ENCODE measurements around the gene ABCA2. TPM values are rescaled to one million over a fixed set of nuclear protein-coding genes. Genes with fewer than 3 reads are reported as not detected.

Gene ABCA2
- total and polyA plus RNA-seq, 9 of the 15 experiments (the other 6 are each of a cell fraction or from before 2014, with no cell fraction given): 0.69 to 16.3 (median 6.1) TPM; not detected in 2

- H3K27me3 ChIP-seq (ENCODE audit: control insufficient read depth in 2 of 2, insufficient read depth in 2 of 2, low read length in 2 of 2): no peaks in the 10 kb centered on the region
- peak overlapping the region; percentile 18; the same call in 1 of the 2 replicates for H3K4me2 ChIP-seq (ENCODE audit: insufficient read depth, low read length)
- H3K36me3 ChIP-seq (ENCODE audit: control insufficient read depth, insufficient read depth, low read length): no peaks in the 10 kb centered on the region
- ChIA-PET POLR2A (interaction anchor here (0.6 to 1.1 kb wide), 5 partner anchors 12 to 1574 kb away, joined by 3 to 4 read pairs (median 3); partner anchors contain the start of gene PTGDS), CTCF (ENCODE audit: low intra/inter-chr PET ratio) (no interaction called here)
- BruUV-seq (replicated peaks): no TSS peak
- H3K79me2 ChIP-seq (ENCODE audit: control insufficient read depth, insufficient read depth, low read length): peaks cover 3% of the 10 kb centered on the region; the same call in 1 of the 3 replicates
- ATAC-seq (no peak), DNase-seq (ENCODE audit: extremely low read depth in 1 of 4, low spot score in 3 of 4) (no peak), FAIRE-seq (no peak)
- no peak overlapping the region for H3K27ac ChIP-seq (ENCODE audit: extremely low read depth, low read depth, low read length)
- TF ChIP-seq ZNF253 (CRISPR knock-in tag; conservative IDR thresholded peaks at IDR 0.05) (no peak), FIP1L1 (IDR thresholded peaks at IDR 0.05; ENCODE audit: low read depth, low read length, poor library complexity, severe bottlenecking) (peak; percentile 7), RBBP5 (IDR thresholded peaks at IDR 0.05; ENCODE audit: borderline replicate concordance, insufficient read depth, low read length, poor library complexity, severe bottlenecking) (peak; percentile 21), ZNF586 (CRISPR knock-in tag; conservative IDR thresholded peaks at IDR 0.05) (no peak), ARNT (IDR thresholded peaks at IDR 0.05) (no peak), ZBTB5 (IDR thresholded peaks at IDR 0.05) (no peak), GTF2E2 (tag; IDR thresholded peaks at IDR 0.05) (no peak), HNRNPL (IDR thresholded peaks at IDR 0.05; ENCODE audit: low read depth, low read length) (peak; percentile 63; the same call in 1 of the 2 replicates), ZNF224 (CRISPR knock-in tag; IDR thresholded peaks at IDR 0.05) (0 out of 2 replicates have a peak, but pooled peaks have one; percentile 49), ELF4 (CRISPR knock-in tag; IDR thresholded peaks at IDR 0.05) (no peak)
- TF ChIP-seq, protein P1, sequence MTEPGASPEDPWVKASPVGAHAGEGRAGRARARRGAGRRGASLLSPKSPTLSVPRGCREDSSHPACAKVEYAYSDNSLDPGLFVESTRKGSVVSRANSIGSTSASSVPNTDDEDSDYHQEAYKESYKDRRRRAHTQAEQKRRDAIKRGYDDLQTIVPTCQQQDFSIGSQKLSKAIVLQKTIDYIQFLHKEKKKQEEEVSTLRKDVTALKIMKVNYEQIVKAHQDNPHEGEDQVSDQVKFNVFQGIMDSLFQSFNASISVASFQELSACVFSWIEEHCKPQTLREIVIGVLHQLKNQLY (CRISPR knock-in tag; conservative IDR thresholded peaks at IDR 0.05): no peak
- TF ChIP-seq, protein P2, sequence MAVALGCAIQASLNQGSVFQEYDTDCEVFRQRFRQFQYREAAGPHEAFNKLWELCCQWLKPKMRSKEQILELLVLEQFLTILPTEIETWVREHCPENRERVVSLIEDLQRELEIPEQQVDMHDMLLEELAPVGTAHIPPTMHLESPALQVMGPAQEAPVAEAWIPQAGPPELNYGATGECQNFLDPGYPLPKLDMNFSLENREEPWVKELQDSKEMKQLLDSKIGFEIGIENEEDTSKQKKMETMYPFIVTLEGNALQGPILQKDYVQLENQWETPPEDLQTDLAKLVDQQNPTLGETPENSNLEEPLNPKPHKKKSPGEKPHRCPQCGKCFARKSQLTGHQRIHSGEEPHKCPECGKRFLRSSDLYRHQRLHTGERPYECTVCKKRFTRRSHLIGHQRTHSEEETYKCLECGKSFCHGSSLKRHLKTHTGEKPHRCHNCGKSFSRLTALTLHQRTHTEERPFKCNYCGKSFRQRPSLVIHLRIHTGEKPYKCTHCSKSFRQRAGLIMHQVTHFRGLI (CRISPR knock-in tag; IDR thresholded peaks at IDR 0.05): no peak
- TF ChIP-seq, protein P3, sequence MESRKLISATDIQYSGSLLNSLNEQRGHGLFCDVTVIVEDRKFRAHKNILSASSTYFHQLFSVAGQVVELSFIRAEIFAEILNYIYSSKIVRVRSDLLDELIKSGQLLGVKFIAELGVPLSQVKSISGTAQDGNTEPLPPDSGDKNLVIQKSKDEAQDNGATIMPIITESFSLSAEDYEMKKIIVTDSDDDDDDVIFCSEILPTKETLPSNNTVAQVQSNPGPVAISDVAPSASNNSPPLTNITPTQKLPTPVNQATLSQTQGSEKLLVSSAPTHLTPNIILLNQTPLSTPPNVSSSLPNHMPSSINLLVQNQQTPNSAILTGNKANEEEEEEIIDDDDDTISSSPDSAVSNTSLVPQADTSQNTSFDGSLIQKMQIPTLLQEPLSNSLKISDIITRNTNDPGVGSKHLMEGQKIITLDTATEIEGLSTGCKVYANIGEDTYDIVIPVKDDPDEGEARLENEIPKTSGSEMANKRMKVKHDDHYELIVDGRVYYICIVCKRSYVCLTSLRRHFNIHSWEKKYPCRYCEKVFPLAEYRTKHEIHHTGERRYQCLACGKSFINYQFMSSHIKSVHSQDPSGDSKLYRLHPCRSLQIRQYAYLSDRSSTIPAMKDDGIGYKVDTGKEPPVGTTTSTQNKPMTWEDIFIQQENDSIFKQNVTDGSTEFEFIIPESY (CRISPR knock-in tag; IDR thresholded peaks at IDR 0.05): peak; percentile 76; the same call in 1 of the 2 replicates
- H4K20me1 ChIP-seq (replicated peaks; ENCODE audit: control insufficient read depth, insufficient read depth, low read length): 0 out of 2 replicates have a peak, but pooled peaks cover 5% of the 10 kb centered on the region
- H3K9me3 ChIP-seq (replicated peaks; ENCODE audit: control insufficient read depth, insufficient read depth, low read depth, low read length): no peaks in the 10 kb centered on the region
- H2AFZ ChIP-seq (ENCODE audit: low read depth, low read length): no peak overlapping the region
- peak overlapping the region in 1 of 2 experiments; percentile 11; a peak in 2 of 4 replicates for H3K9ac ChIP-seq (ENCODE audit: insufficient read depth in 1 of 2, low read depth in 2 of 2, low read length in 2 of 2)
- no peak overlapping the region for H3K4me3 ChIP-seq
- 97% methylated on average over 6 of the region's 23 CpGs for WGBS (ENCODE audit: insufficient coverage, low coverage, missing lambda C conversion rate)
- H3K4me1 ChIP-seq (replicated peaks in 1 of 2; ENCODE audit: control insufficient read depth in 2 of 2, insufficient read depth in 2 of 2, low read length in 2 of 2): peaks cover 8 to 91% of the 10 kb centered on the region in 2 experiments
- intact Hi-C loops (cut with micrococcal nuclease) (no loop called here), in situ Hi-C loops (cut with MboI) (no loop called here)
- no peaks in the 10 kb centered on the region for H3K9me1 ChIP-seq (ENCODE audit: control insufficient read depth, insufficient read depth, low read length)
These were observed 5.4 kb downstream of the ABCA2 start for GRCh38 chr9:137022662-137023008.
